Activated CD8-positive, alpha-beta T cell treated with anti-CD3 and anti-CD28 coated beads, Interleukin-2, amount 10 ng/mL, durations not matched to agents 7 days and 5 days (primary cell): ENCODE measurements around the gene RAD51B. TPM values are rescaled to one million over a fixed set of nuclear protein-coding genes. Genes with fewer than 3 reads are reported as not detected.
"Not testable (repeated sequence)": the region's sequence is repeated elsewhere in the genome, so short reads cannot be mapped to it uniquely, and the experiment has no call there.

Source experiments
- ATAC-seq: fragments of 150-1000 bp; cut with Tn5 transposase; one replicate; pipeline ENCODE4 v1.10.0; 2021; ENCODE audit warnings: moderate library complexity
- CTCF ChIA-PET: fragments of 350-600 bp; sonication (Branson Sonifier 250); formaldehyde crosslinking; loops from one replicate; lab custom pipeline; 2021; ENCODE audit warnings: antibody characterized with exemption; lab: Charles Lee
- POLR2A ChIA-PET: fragments of 350-600 bp; sonication (Branson Sonifier 250); formaldehyde crosslinking; loops from one replicate; lab custom pipeline; 2021; ENCODE audit warnings: antibody characterized with exemption; lab: Charles Lee
- DNase-seq: peaks from one replicate; pipeline ENCODE4 v3.0.0-alpha.2; 2020
- H3K27ac Mint-ChIP-seq: one replicate; pipeline ENCODE4 v1.8.0; 2021; ENCODE audit warnings: mild to moderate bottlenecking, mixed read lengths
- H3K27me3 Mint-ChIP-seq: one replicate; pipeline ENCODE4 v1.8.0; 2021; ENCODE audit warnings: low read depth, mixed read lengths
- H3K36me3 Mint-ChIP-seq: one replicate; pipeline ENCODE4 v1.8.0; 2021; ENCODE audit warnings: low read depth, mixed read lengths
- H3K4me1 Mint-ChIP-seq: one replicate; pipeline ENCODE4 v1.8.0; 2021; ENCODE audit warnings: low read depth, mixed read lengths
- H3K4me3 Mint-ChIP-seq: one replicate; pipeline ENCODE4 v1.8.0; 2021; ENCODE audit warnings: mild to moderate bottlenecking, mixed read lengths
- H3K9me3 Mint-ChIP-seq: one replicate; pipeline ENCODE4 v1.8.0; 2022; ENCODE audit warnings: mixed read lengths; ENCODE audit not compliant: insufficient read depth
- total RNA-seq, 2 experiments: library from RNA; stranded (reverse); gene quantifications; one replicate each; pipeline ENCODE4 v1.2.3, GENCODE V29; 2021

RAD51B gene
- total RNA-seq, 2 experiments from 2014 or later = 34.1 to 38.8 TPM

- not testable (repeated sequence) for H3K4me1 Mint-ChIP-seq, H3K27ac Mint-ChIP-seq, H3K4me3 Mint-ChIP-seq, H3K36me3 Mint-ChIP-seq, DNase-seq, ATAC-seq, H3K27me3 Mint-ChIP-seq
- POLR2A ChIA-PET = interaction anchor here (0.7 kb wide), 1 partner anchor 414 kb away, joined by 3 read pairs; no protein-coding TSS in a partner anchor
- CTCF ChIA-PET = interaction anchor here (0.9 kb wide), 1 partner anchor 34 kb away, joined by 3 read pairs; no protein-coding TSS in a partner anchor
- peaks cover 13% of the 10 kb centered on the region for H3K9me3 Mint-ChIP-seq
These were observed 614.6 kb downstream of the RAD51B start for GRCh38 chr14:68434173-68434572.

GRCh38 chr14:68435631-68436030 lies 616.1 kb downstream of the RAD51B start:
- H3K9me3 Mint-ChIP-seq, DNase-seq, H3K36me3 Mint-ChIP-seq, H3K4me3 Mint-ChIP-seq, CTCF ChIA-PET, POLR2A ChIA-PET, H3K27me3 Mint-ChIP-seq, H3K27ac Mint-ChIP-seq, H3K4me1 Mint-ChIP-seq, ATAC-seq: not testable (repeated sequence)

GRCh38 chr14:68439676-68440075 lies 620.1 kb downstream of the RAD51B start:
- Mint-ChIP-seq H3K4me3 (no peak overlapping the region), H3K27ac (no peak overlapping the region), H3K9me3 (peaks cover 9% of the 10 kb centered on the region), H3K27me3 (no peaks in the 10 kb centered on the region), H3K4me1 (no peaks in the 10 kb centered on the region), H3K36me3 (peaks cover 4% of the 10 kb centered on the region)
- DNase-seq (no peak), ATAC-seq (no peak)
- ChIA-PET POLR2A (no interaction called here), CTCF (no interaction called here)

- ATAC-seq (no peak), DNase-seq (no peak)
- ChIA-PET POLR2A (no interaction called here), CTCF (no interaction called here)
- Mint-ChIP-seq H3K36me3 (peaks cover 4% of the 10 kb centered on the region), H3K4me3 (no peak overlapping the region), H3K9me3 (peaks cover 7% of the 10 kb centered on the region), H3K27ac (no peak overlapping the region), H3K4me1 (no peaks in the 10 kb centered on the region), H3K27me3 (no peaks in the 10 kb centered on the region)
These were observed 621.2 kb downstream of the RAD51B start for GRCh38 chr14:68440820-68441219.

GRCh38 chr14:68441542-68441941 lies 622.0 kb downstream of the RAD51B start:
- H3K4me1 Mint-ChIP-seq = no peaks in the 10 kb centered on the region
- CTCF ChIA-PET = no interaction called here
- H3K4me3 Mint-ChIP-seq = no peak overlapping the region
- no peak overlapping the region for H3K27ac Mint-ChIP-seq
- no peaks in the 10 kb centered on the region for H3K27me3 Mint-ChIP-seq
- H3K36me3 Mint-ChIP-seq = no peaks in the 10 kb centered on the region
- peaks cover 2% of the 10 kb centered on the region for H3K9me3 Mint-ChIP-seq
- DNase-seq (no peak), ATAC-seq (no peak)
- POLR2A ChIA-PET = no interaction called here

- Mint-ChIP-seq H3K27ac (no peak overlapping the region), H3K4me1 (no peaks in the 10 kb centered on the region), H3K27me3 (no peaks in the 10 kb centered on the region), H3K4me3 (no peak overlapping the region), H3K9me3 (no peaks in the 10 kb centered on the region), H3K36me3 (no peaks in the 10 kb centered on the region)
- no peak for DNase-seq
- ATAC-seq = no peak
- POLR2A ChIA-PET = no interaction called here
- CTCF ChIA-PET = no interaction called here
These were observed 623.5 kb downstream of the RAD51B start for GRCh38 chr14:68442828-68443629.

- Mint-ChIP-seq H3K27me3 (no peaks in the 10 kb centered on the region), H3K4me3 (no peak overlapping the region), H3K9me3 (no peaks in the 10 kb centered on the region), H3K36me3 (no peaks in the 10 kb centered on the region), H3K4me1 (no peaks in the 10 kb centered on the region), H3K27ac (no peak overlapping the region)
- DNase-seq = no peak
- ChIA-PET POLR2A (no interaction called here), CTCF (no interaction called here)
- no peak for ATAC-seq
These were observed 625.0 kb downstream of the RAD51B start for GRCh38 chr14:68444449-68445168.

- H3K36me3 Mint-ChIP-seq = no peaks in the 10 kb centered on the region
- ChIA-PET POLR2A (no interaction called here), CTCF (no interaction called here)
- DNase-seq (no peak), ATAC-seq (no peak)
- H3K9me3 Mint-ChIP-seq = no peaks in the 10 kb centered on the region
- no peak overlapping the region for H3K27ac Mint-ChIP-seq
- H3K4me1 Mint-ChIP-seq = no peaks in the 10 kb centered on the region
- H3K27me3 Mint-ChIP-seq = no peaks in the 10 kb centered on the region
- H3K4me3 Mint-ChIP-seq = no peak overlapping the region
These were observed 626.9 kb downstream of the RAD51B start for GRCh38 chr14:68446243-68447040.

- Mint-ChIP-seq H3K27me3 (no peaks in the 10 kb centered on the region), H3K36me3 (no peaks in the 10 kb centered on the region), H3K9me3 (no peaks in the 10 kb centered on the region), H3K4me1 (no peaks in the 10 kb centered on the region), H3K27ac (no peak overlapping the region), H3K4me3 (no peak overlapping the region)
- ChIA-PET POLR2A (interaction anchor here (0.9 kb wide), 1 partner anchor 21 kb away, joined by 3 read pairs; no protein-coding TSS in a partner anchor), CTCF (interaction anchor here (0.5 to 1.1 kb wide), 3 partner anchors 11 to 160 kb away, joined by 3 to 6 read pairs (median 3); no protein-coding TSS in a partner anchor)
- ATAC-seq (no peak), DNase-seq (no peak)
These were observed 628.1 kb downstream of the RAD51B start for GRCh38 chr14:68447581-68448251.

- Mint-ChIP-seq H3K36me3 (no peaks in the 10 kb centered on the region), H3K4me1 (no peaks in the 10 kb centered on the region), H3K27ac (no peak overlapping the region), H3K4me3 (no peak overlapping the region), H3K27me3 (no peaks in the 10 kb centered on the region), H3K9me3 (no peaks in the 10 kb centered on the region)
- CTCF ChIA-PET = interaction anchor here (1.1 kb wide), 2 partner anchors 10 to 161 kb away, joined by 3 to 6 read pairs; no protein-coding TSS in a partner anchor
- DNase-seq (no peak), ATAC-seq (no peak)
- POLR2A ChIA-PET = interaction anchor here (0.9 kb wide), 1 partner anchor 20 kb away, joined by 3 read pairs; no protein-coding TSS in a partner anchor
These were observed 628.8 kb downstream of the RAD51B start for GRCh38 chr14:68448252-68448902.
